ENCODE measurements around the gene KPTN. TPM values are rescaled to one million over a fixed set of nuclear protein-coding genes. Genes with fewer than 3 reads are reported as not detected.
"Not testable (repeated sequence)": the region's sequence is repeated elsewhere in the genome, so short reads cannot be mapped to it uniquely, and the experiment has no call there.

KPTN gene
- total RNA-seq, 1 donor: 4.0 TPM

DNA sequence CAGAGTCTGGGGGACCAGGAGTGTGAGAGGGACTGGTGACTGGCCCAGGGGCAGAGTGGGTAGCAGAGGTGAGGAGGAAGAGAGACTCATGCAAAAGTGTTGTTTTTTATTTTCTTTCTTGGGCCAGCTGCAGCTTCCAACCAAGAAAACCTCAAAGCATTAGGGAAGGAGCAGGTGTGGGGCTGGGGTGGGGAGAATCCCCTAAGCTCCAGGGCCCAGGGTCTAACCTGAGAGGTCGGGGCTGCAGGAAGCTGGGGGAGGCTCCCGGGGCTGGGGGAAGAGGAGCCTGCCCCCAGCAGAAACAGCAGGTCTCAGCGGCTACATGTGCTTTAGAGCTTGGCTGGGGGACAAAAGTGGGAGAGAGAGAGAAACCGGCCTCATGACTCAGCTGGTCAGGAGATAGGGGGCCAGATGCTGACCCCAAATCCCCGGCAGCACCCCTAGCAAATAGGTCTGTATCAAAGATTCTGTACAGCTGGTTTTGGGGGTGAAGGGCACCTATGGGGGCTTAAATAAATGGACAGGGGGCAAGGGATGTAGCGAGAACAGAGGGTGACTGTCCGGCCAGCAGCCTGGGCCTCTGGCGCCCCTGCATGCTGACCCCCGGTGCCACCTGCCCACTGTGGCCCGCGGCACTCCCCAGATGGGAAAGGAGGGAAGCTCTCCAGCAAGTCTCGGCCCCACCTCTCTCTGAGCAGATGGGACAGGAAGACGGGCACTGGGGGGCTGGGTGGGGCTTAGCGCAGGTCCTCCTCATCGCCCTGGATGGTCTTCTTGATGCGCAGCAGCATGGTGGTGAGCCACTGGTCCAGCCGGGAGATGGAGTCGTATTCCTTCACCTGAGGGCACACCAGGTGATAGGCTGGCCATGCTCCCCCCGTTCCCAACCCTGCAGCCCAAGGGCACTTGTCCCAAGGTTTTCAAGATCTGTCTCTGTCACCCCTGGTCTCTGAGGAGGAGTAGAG, 3.8 kb upstream of the KPTN start:
- TF ChIP-seq, protein P1, sequence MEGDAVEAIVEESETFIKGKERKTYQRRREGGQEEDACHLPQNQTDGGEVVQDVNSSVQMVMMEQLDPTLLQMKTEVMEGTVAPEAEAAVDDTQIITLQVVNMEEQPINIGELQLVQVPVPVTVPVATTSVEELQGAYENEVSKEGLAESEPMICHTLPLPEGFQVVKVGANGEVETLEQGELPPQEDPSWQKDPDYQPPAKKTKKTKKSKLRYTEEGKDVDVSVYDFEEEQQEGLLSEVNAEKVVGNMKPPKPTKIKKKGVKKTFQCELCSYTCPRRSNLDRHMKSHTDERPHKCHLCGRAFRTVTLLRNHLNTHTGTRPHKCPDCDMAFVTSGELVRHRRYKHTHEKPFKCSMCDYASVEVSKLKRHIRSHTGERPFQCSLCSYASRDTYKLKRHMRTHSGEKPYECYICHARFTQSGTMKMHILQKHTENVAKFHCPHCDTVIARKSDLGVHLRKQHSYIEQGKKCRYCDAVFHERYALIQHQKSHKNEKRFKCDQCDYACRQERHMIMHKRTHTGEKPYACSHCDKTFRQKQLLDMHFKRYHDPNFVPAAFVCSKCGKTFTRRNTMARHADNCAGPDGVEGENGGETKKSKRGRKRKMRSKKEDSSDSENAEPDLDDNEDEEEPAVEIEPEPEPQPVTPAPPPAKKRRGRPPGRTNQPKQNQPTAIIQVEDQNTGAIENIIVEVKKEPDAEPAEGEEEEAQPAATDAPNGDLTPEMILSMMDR (IDR thresholded peaks at IDR 0.05; ENCODE audit: extremely low read depth, low read depth, low read length): no peak
- Histone ChIP-seq H3K36me3 (ENCODE audit: insufficient read depth, low read length) (peaks cover 42% of the 10 kb centered on the region), H3K4me2 (ENCODE audit: insufficient read depth, low read length) (no peak overlapping the region), H3K27me3 (ENCODE audit: insufficient read depth, low read length) (no peaks in the 10 kb centered on the region), H3K4me1 (ENCODE audit: insufficient read depth, low read length) (peaks cover 4% of the 10 kb centered on the region), H3K9me3 (ENCODE audit: low read depth, low read length) (no peaks in the 10 kb centered on the region), H4K20me1 (ENCODE audit: insufficient read depth, low read length) (no peaks in the 10 kb centered on the region), H2AFZ (ENCODE audit: low read length) (no peak overlapping the region), H3K4me3 (ENCODE audit: insufficient read depth, low read length) (no peak overlapping the region), H3K27ac (ENCODE audit: low read depth, low read length) (no peak overlapping the region), H3K79me2 (ENCODE audit: insufficient read depth, low read length) (no peaks in the 10 kb centered on the region)
- DNase-seq (ENCODE audit: insufficient read length, low spot score, missing footprints): no peak

DNA sequence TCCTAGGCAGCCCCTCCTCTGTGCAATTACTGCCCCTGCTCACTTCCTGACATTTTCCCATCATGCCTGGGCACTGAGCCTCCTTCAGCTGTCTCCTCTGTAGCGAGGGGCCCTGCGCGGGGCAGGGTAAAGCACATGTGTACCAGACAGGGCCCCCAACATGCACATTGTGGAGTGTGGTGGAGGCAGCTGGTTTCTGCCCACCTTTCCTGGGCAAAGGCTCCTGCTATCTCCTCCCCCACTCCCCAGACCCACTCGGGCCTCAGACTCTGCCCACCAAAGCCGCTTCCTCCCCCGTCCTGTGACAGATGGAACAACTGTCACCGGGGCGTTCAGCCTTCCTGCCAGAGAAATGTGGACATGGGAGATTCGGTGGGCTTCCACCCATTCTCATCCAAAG, 2.9 kb upstream of the KPTN start:
- no peak for DNase-seq (ENCODE audit: insufficient read length, low spot score, missing footprints)
- no peak overlapping the region for H2AFZ ChIP-seq (ENCODE audit: low read length)
- no peaks in the 10 kb centered on the region for H3K9me3 ChIP-seq (ENCODE audit: low read depth, low read length)
- H3K4me2 ChIP-seq (ENCODE audit: insufficient read depth, low read length): no peak overlapping the region
- no peak overlapping the region for H3K4me3 ChIP-seq (ENCODE audit: insufficient read depth, low read length)
- TF ChIP-seq, protein P1 (IDR thresholded peaks at IDR 0.05; ENCODE audit: extremely low read depth, low read depth, low read length): no peak
- no peaks in the 10 kb centered on the region for H3K79me2 ChIP-seq (ENCODE audit: insufficient read depth, low read length)
- H4K20me1 ChIP-seq (ENCODE audit: insufficient read depth, low read length): no peaks in the 10 kb centered on the region
- H3K27ac ChIP-seq (ENCODE audit: low read depth, low read length): no peak overlapping the region
- H3K4me1 ChIP-seq (ENCODE audit: insufficient read depth, low read length): peaks cover 4% of the 10 kb centered on the region
- H3K36me3 ChIP-seq (ENCODE audit: insufficient read depth, low read length): peaks cover 42% of the 10 kb centered on the region
- H3K27me3 ChIP-seq (ENCODE audit: insufficient read depth, low read length): no peaks in the 10 kb centered on the region

DNA sequence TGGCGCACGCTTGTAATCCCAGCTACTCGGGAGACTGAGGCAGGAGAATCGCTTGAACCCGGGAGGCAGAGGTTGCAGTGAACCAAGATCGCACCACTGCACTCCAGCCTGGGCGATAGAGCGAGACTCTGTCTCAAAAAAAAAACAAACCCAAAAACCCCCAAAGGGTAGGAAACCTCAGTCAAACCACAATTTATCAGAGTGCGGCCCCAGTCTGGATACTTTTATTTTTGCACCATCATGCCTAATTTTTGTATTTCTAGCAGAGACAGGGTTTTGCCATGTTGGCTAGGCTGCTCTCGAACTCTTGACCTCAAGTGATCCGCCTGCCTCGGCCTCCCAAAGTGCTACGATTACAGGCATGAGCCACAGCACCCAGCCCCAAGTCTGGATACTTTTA, 2.2 kb upstream of the KPTN start:
- H3K79me2 ChIP-seq (ENCODE audit: insufficient read depth, low read length); H2AFZ ChIP-seq (ENCODE audit: low read length); H3K4me1 ChIP-seq (ENCODE audit: insufficient read depth, low read length); H4K20me1 ChIP-seq (ENCODE audit: insufficient read depth, low read length); H3K4me2 ChIP-seq (ENCODE audit: insufficient read depth, low read length); DNase-seq (ENCODE audit: insufficient read length, low spot score, missing footprints); H3K27ac ChIP-seq (ENCODE audit: low read depth, low read length); H3K27me3 ChIP-seq (ENCODE audit: insufficient read depth, low read length); H3K4me3 ChIP-seq (ENCODE audit: insufficient read depth, low read length); H3K9me3 ChIP-seq (ENCODE audit: low read depth, low read length): not testable (repeated sequence)
- H3K36me3 ChIP-seq (ENCODE audit: insufficient read depth, low read length): peaks cover 36% of the 10 kb centered on the region

DNA sequence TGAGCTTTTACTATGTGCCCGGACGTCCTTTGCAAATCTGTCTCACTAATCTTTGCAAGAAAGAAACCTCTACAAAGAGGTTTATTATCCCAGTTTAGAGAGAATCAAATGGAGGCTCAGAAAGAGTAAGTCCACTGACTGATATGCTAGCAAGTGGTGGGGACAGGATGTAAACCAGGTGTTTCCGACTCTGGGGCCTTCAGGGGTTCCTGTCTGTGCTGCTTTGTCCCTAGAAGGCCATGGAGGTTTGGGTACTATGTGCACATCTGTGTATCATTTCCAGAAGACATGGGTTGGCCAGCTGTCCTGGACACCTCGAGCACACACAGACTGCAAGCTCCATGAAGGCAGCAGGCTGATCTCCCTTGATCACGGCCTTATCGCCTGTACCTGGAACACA, 1.2 kb upstream of the KPTN start:
- no peaks in the 10 kb centered on the region for H3K9me3 ChIP-seq (ENCODE audit: low read depth, low read length)
- no peaks in the 10 kb centered on the region for H4K20me1 ChIP-seq (ENCODE audit: insufficient read depth, low read length)
- H3K4me2 ChIP-seq (ENCODE audit: insufficient read depth, low read length): peak overlapping the region; percentile 94
- no peaks in the 10 kb centered on the region for H3K79me2 ChIP-seq (ENCODE audit: insufficient read depth, low read length)
- H3K4me1 ChIP-seq (ENCODE audit: insufficient read depth, low read length): peaks cover 4% of the 10 kb centered on the region
- no peaks in the 10 kb centered on the region for H3K27me3 ChIP-seq (ENCODE audit: insufficient read depth, low read length)
- TF ChIP-seq, protein P1 (IDR thresholded peaks at IDR 0.05; ENCODE audit: extremely low read depth, low read depth, low read length): no peak
- H3K27ac ChIP-seq (ENCODE audit: low read depth, low read length): no peak overlapping the region
- H2AFZ ChIP-seq (ENCODE audit: low read length): no peak overlapping the region
- H3K4me3 ChIP-seq (ENCODE audit: insufficient read depth, low read length): no peak overlapping the region
- no peak for DNase-seq (ENCODE audit: insufficient read length, low spot score, missing footprints)
- H3K36me3 ChIP-seq (ENCODE audit: insufficient read depth, low read length): peaks cover 28% of the 10 kb centered on the region

Data from osteoblast (primary cell).